ENCODE measurements around the gene SLC12A9. TPM values are rescaled to one million over a fixed set of nuclear protein-coding genes. Genes with fewer than 3 reads are reported as not detected.
A peak's percentile ranks its signal among the peaks of the same experiment; 100 is the strongest.

Gene SLC12A9
- total RNA-seq, 1 experiment from 2014 or later, result 24.6 TPM

- intact Hi-C loops (cut with micrococcal nuclease), result no loop called here
- Histone ChIP-seq H3K27ac (ENCODE audit: low read depth, low read length) (peak within 1 kb of the TSS; percentile 85), H3K4me1 (ENCODE audit: control insufficient read depth in 1 of 2, insufficient read depth in 2 of 2, low read length in 2 of 2) (peaks cover 8 to 45% of the 10 kb centered on the region in 2 experiments), H3K27me3 (ENCODE audit: insufficient read depth, low read length) (no peaks in the 10 kb centered on the region), H3K4me3 (replicated peaks in 1 of 2; ENCODE audit: low read depth in 1 of 2, low read length in 2 of 2) (peak within 1 kb of the TSS; percentile 68 to 83), H3K4me2 (ENCODE audit: low read length) (peak within 1 kb of the TSS; percentile 98), H3K36me3 (ENCODE audit: control insufficient read depth in 1 of 2, insufficient read depth in 2 of 2, low read length in 2 of 2) (peaks cover 31 to 48% of the 10 kb centered on the region in 2 experiments; a peak in 3 of 4 replicates), H3K9me2 (ENCODE audit: insufficient read depth) (no peaks in the 10 kb centered on the region), H3K79me2 (ENCODE audit: insufficient read depth, low read length) (peaks cover 44% of the 10 kb centered on the region), H2AFZ (ENCODE audit: low read depth, low read length, poor library complexity, severe bottlenecking) (no peak within 1 kb of the TSS), H3K9me3 (ENCODE audit: control insufficient read depth in 1 of 2, insufficient read depth in 1 of 2, low read depth in 1 of 2, low read length in 2 of 2) (no peaks in the 10 kb centered on the region), H3K9ac (ENCODE audit: low read length) (peak within 1 kb of the TSS; percentile 97), H4K20me1 (ENCODE audit: insufficient read depth) (no peaks in the 10 kb centered on the region)
- ChIA-PET RAD21 (ENCODE audit: low non-redundant PET in 1 of 2, low total read pairs in 2 of 2, uncharacterized antibody in 2 of 2, unreplicated experiment in 2 of 2) (interaction anchor here (0.6 to 0.9 kb wide), 5 partner anchors 14 to 303 kb away, joined by 3 to 7 read pairs (median 4); partner anchors contain the start of genes EPHB4 (in 1 of the 2) and SRRT (in 1 of the 2)), CTCF (interaction anchor here (0.7 to 1.6 kb wide), 11 partner anchors 9 to 394 kb away, joined by 3 to 8 read pairs (median 4); partner anchors contain the start of genes POP7, SRRT and ZNHIT1), POLR2A (interaction anchor here (0.5 to 2.7 kb wide), 15 partner anchors 11 to 328 kb away, joined by 3 to 31 read pairs (median 4); partner anchors contain the start of genes MOSPD3, PLOD3, POP7 and SLC12A9)
- peak; percentile 59 for ATAC-seq
- no TSS peak for BruUV-seq (replicated peaks)
- peak; percentile 21 for DNase-seq (ENCODE audit: low read depth, low spot score)
- TF ChIP-seq ZFX (IDR thresholded peaks at IDR 0.05) (peak; percentile 99), ZNF274 (IDR thresholded peaks at IDR 0.05; ENCODE audit: low read depth, low read length) (no peak), POLR2AphosphoS5 (IDR thresholded peaks at IDR 0.05; ENCODE audit: low read depth, low read length) (peak; percentile 77), ATF3 (IDR thresholded peaks at IDR 0.05) (no peak), FOSL1 (IDR thresholded peaks at IDR 0.05; ENCODE audit: low read depth) (no peak), CTCF (IDR thresholded peaks at IDR 0.05 in 2 of 3, conservative IDR thresholded peaks at IDR 0.05 in 1 of 3; ENCODE audit: borderline replicate concordance in 1 of 3, insufficient read depth in 1 of 3, low read depth in 2 of 3, low read length in 2 of 3) (no peak), ZBTB33 (IDR thresholded peaks at IDR 0.05; ENCODE audit: extremely low read depth, insufficient replicate concordance, low read length) (no peak), ELF1 (IDR thresholded peaks at IDR 0.05; ENCODE audit: borderline replicate concordance, low read depth) (no peak), SP1 (IDR thresholded peaks at IDR 0.05; ENCODE audit: low read depth) (no peak), JUND (IDR thresholded peaks at IDR 0.05) (no peak), CEBPB (IDR thresholded peaks at IDR 0.05; ENCODE audit: low read depth) (no peak), CBX3 (IDR thresholded peaks at IDR 0.05; ENCODE audit: low read depth) (no peak), POLR2A (IDR thresholded peaks at IDR 0.05; ENCODE audit: borderline replicate concordance, extremely low read depth, insufficient read depth, insufficient read length) (peak; percentile 46), TCF7L2 (IDR thresholded peaks at IDR 0.05; ENCODE audit: borderline replicate concordance, extremely low read depth, insufficient read depth, insufficient read length) (no peak), MAX (IDR thresholded peaks at IDR 0.05) (no peak), RAD21 (IDR thresholded peaks at IDR 0.05; ENCODE audit: low read depth) (no peak), SRF (IDR thresholded peaks at IDR 0.05; ENCODE audit: low read depth) (no peak), SIN3A (IDR thresholded peaks at IDR 0.05; ENCODE audit: low read depth) (no peak)
These were observed 36.7 kb downstream of the SLC12A9 start, which contains the start of gene UFSP1 for GRCh38 chr7:100888988-100889750. Gene UFSP1, minus strand, starts transcription at chr7:100889715. Its CDS starts 444 bp downstream, at chr7:100889271.
